Limb (tissue), 2 donors: ENCODE data around the gene STT3B.

Source experiments
- DNase-seq, 2 donors: peaks; one replicate each; pipeline ENCODE4 v3.0.0-alpha.2; 2016; ENCODE audit errors: extremely low spot score in 2 of 2

Gene STT3B

DNA sequence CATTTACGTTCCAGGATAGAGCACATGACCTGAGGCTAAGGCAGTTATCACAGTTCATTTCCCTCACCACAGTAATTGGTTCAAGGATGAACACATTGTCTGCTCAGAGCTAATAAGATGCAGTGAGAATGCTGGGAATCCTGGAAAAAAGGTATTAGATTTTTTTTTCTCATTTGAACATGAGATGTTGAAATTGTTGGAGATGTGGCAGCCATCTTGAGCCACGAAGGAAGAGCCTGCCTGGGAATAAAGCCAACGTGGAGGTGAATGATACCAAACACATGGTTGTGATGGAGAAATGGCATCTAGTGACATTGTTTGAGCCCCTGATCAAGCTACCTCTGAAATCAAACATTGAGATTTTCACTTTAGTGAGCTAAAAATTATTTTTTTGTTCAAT lies 16.0 kb upstream of the STT3B start:
- no peak for DNase-seq

DNA sequence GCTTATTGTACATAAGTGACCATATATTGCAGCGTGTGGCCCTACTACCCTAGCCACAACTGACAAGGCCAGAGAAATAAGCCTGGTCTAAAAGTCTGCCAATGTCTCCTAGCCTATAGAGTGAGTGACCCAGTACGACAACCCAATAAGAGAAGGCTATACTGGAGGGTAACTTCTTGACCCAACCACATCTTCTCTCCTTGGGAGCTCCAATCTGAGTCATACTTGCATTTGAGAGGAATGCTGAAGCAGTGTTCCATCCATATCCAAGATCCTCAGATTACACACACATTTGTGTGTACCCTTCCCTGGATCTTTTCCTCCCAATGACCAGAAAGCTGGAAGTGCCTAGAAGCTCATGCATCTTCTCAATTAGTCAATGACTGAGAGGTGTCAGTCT lies 11.3 kb upstream of the STT3B start:
- no peak for DNase-seq

DNA sequence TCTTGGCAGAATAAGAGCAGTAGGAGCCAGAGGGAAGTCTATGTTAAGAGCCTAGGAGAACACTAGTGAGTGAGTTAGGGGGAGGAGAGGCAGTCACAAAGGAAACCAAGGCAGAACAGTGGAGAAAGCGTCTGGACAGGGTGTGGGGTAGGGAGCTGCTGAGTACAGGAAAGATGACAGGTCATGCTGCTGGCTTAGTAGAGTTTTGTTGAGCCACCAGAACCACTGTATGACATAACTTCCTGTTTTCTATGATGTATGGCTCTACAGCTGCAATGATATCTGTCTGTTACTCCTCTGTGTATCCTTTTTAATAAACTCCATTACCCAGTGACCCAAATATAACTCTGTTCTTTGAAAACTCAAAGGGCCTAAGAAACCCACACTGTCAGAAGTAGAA lies 10.6 kb upstream of the STT3B start:
- DNase-seq = no peak

DNA sequence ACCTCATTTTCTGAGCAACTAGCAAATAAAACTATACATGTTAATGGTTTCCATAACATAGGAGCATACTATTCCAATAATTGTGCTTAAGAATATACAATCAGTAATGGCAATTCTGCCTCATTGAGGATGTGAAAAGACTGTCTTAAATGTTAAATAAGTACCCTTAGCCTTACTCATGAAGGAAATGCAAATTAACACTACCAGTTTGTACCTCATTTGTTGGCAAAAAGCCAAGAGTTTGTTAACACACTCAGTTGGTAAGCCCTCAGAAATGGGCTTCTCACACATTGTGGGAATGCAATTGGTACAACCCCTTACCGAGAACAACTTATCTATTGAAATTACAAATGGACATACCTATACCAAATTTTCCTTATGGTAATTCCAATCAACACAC lies 9.2 kb upstream of the STT3B start:
- no peak for DNase-seq

DNA sequence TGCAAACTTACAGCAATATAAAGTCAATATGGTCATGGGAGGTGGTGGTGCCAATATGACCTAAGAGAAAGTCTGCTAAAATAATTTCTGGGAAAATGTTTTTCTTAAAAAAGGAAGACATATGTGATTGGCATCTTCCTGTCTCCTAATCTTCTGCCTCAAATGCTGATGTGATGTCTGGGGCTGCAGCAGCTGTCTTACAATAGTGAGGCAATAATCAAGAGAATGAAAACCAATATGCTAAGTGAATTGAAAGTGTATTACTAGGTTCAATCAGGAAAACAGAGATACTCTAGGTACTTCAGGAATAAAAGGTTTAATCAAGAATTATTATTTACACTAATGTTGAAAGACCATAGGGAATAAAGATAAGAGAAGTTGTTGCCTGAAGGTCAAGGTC lies 7.2 kb upstream of the STT3B start:
- DNase-seq = no peak

DNA sequence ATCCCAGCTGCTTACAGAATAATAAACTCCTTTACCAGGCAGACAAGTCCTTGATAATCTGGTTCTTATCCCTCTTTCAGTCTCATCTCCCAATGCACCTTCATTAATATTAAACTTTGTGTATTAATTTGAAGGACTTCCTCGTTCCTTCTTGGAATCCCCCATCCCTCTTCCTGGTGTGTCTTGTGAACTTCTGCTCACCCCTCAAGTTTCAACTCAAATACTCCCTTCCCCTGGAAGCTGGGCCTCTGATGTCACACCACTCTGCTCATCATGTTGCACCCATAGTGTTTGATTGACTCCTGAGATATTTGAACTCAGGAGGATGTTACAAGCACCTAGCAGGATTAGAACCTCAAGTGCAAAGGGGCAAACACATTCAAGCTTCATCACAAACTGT lies 3.3 kb upstream of the STT3B start:
- DNase-seq = no peak

DNA sequence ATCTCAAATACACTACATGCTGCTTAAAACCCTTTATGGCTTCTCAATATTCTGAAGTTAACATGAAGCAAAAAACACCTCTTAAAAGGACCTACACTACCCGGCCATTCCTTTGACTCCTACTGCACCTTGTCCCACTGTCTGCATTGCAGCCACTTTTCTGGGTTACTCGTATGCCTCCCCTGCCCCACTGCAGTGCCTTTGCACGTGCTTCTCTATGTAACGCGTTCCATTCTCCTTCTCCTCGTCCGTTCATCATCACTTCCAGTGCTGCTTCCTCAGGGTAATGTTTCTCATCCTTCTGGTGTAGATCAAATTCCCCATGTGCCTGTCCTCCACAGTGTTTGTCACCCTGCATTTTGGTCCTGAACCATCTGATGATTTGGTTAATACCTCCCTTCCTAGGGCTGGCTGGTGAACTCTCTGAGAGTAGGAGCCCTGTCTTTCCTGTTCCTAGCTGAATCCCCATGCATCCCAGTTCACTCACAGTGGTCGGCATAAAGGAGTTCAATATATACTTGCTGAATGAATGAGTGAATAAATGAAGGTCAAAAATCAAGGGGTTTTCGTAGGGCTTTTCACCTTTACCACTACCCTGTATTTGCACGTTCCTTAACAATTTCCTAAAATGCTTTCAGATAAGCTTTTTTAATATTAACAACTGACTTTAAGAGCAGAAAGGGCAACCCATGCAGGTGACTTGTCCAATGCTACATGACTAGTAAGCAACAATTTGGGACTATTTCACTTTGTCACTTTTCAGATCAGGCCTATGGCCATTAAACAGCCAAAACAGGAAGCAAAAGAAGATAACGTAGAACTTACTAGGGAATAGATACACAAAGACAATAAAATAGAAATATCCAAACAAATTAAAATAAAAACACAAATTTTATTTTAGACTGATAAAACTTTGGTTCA lies 2.4 kb upstream of the STT3B start:
- no peak for DNase-seq

DNA sequence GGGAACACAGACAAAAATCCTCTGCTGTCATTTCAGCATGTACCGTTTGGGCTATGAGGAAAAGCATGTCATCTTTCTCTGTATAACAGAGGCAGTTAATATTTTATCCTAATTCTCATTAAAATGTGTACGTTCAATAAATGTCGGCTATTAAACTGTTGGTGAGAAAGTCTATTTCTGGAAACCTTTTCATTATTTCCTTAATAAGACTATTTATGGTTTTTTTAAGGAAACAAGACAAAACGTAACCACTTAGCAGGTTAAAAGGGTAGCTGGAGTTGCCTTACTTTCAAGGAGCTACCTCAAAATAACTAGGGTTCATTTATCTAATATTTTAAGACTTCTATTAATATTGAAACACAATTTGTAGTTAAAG lies 1.8 kb upstream of the STT3B start:
- DNase-seq = no peak

DNA sequence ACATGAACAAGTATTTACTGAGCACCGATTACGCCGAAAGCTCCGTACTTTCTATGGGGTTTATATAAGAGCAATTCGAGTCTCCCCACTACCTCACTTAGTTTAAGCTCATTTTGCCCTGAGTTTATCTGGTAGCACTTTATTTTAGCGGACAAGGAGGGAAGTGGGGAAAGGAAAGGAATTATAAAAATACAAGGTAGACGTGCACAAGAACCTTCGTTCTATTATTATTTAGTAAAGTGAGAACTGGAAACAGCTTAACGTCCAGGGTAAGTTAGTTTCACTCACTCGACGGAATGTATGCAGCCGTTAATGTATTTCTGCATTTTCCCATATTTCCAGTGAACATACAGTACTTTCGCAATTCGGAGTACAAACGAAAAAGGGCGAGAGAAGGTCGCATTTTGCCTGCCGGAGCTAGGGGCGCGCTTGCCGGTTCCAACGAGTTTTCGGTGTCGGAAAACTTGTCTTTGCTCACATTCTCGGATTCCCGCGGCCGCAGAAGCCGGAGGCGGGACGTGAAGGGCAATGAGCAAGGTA lies 1.2 kb upstream of the STT3B start:
- DNase-seq = no peak

DNA sequence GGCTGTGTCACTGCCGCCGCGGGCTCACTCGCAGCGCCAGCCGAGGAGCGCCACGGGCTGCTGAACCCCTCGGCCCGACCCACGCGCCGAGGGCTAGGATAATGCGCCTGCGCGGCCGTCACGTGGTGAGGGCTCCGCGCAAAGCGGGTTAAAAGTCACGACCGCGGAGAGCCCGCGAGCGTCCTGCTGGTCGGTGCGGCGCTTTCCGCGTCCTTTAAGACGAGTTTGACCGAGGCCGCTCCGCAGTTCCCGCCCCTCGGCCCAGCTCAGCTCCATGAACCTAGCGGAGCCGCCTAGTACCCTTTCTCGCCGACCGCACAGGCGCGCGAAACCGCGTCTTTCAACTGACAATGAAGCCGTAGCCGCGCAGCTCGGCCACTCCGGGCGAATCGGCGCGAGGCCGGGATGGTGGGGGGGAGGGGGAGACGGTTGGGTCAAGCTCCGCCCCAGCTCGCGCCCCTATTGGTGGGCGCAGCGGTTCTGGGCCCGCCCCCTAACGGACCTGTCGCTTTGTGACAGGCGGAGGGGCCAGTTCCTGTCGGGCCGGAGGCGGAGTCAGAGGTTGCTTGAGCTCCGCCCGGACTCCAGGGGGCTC lies 636 bp upstream of the STT3B start:
- peak; percentile 99 for DNase-seq

DNA sequence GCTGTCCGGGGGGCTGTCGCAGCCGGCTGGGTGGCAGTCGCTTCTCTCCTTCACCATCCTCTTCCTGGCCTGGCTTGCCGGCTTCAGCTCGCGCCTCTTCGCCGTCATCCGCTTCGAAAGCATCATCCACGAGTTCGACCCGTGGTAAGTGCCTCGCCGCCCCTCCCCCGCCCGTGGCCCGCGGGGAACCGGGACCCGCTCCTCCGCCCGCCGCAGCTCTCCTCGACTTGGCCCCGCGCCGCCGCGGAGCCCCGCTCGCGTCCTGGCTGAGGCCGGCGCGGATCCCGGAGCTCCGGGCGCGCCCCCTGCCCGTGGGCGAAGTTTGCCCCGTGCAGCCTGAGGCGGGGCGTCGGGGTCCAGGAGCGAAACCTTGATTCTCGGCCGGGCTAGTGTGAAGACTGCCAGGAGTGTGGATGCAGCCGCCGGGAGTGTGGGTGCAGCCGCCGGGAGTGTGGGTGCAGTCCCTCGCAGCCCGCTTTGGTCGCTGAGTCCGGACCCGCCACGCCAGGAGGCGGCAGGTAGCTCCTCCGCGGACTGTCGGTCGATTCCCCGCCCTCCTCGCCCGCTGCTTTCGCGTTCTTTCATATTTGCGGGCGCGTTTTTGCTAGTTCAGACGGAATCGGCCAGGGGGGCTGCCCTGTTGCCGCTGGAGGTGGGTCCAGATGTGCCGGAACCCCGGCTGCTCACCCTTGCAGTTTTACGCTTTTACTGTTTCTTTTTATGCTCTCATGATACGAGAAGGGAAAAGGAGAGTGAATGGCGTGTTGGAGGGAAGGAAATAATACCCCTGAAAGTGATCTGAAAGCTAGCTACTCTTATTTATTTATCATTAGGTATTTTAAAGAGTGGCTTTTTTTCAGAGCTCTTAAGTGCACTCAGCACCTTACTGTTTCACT lies 692 bp downstream of the STT3B start:
- peak in 1 of 2 donors; percentile 84 for DNase-seq

DNA sequence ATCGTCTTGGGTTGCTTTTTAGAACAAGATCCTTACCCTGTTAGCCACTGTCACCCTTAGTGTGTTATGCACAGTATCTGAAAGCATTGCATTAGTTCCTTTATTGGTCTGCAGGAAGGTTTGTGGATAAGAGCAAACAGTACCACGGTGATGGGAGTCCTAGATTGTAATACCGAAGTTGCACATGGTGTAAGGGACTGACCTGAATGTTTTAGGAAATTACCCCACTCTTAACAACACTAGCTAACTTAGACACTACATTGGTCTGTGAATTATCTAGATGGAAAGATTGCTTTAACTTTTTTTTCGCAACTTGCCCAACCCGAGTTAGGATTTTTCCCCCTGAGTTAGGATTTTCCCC lies 1.3 kb downstream of the STT3B start:
- no peak for DNase-seq

DNA sequence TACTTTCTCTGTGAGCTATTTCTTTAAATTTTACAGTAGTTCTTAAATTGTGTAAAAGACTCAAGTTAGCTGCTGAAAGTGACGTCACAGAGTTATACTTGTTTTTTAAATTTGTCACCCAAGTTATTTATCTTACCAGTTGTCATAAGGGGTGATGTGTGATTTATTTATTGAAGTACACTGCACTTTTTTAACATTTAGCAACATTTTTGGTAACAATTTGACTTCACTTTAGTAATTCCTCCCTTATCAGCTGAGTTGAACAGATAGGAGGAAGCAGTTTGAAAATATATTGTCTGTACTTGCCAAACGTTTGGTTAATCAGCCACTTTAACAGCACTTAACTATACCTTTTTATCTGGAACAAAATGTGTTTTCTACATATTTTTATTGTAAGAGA lies 3.8 kb downstream of the STT3B start:
- no peak for DNase-seq

DNA sequence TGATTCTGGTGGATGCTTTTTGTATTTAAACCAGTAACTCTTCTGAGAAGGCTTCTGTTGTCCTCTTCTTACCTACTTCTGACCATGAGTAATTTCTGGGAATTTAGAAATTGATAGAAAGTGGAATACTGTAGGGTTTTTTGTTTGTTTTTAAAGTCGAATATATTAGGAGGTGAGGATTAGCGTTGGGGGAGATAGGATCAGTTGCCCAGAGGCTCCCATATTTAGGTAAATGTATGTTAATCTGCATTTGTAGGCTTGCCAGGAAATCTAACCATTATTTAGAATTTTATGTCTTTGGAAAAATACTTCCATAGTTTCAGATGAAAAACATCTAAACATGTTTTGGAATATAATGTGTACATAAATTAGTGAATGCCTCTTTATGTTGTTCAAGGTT lies 6.1 kb downstream of the STT3B start:
- DNase-seq = no peak

DNA sequence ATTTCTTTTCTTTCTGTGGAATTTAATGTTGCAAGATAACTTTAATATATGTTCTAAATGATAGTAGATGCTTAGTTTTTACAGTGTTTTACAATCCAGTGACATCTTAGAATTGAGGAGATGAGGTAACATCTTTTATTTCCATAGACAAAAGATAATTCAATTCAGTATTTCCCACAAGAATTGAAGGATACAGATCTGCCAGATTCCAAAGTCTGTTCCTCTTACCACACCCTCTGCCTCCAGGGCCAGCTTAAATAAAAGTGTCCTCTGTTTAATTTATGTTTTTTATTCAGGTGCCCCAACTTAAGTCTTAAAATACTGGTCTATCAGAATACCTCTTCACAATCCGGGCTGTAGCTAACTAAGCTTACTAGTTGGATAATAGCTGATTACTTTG lies 6.5 kb downstream of the STT3B start:
- DNase-seq = no peak

DNA sequence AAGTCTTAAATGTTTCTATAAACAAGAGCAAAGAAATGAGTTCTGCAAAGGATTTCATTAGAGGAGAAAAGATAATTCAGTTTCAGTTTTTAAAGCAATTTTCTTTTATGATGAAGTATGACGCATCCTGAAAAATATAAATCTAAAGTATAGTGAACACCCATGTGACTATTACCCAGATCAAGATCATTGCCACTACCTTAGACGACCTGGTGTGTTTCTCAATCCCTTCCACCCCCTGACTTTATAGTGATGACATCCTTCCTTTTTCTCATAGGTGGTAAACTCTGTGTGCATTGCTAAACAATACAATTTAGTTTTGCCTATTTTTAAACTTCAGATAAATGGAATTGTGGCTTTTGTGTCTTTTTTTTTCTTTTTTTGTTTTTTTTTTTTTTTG lies 8.4 kb downstream of the STT3B start:
- DNase-seq = no peak

DNA sequence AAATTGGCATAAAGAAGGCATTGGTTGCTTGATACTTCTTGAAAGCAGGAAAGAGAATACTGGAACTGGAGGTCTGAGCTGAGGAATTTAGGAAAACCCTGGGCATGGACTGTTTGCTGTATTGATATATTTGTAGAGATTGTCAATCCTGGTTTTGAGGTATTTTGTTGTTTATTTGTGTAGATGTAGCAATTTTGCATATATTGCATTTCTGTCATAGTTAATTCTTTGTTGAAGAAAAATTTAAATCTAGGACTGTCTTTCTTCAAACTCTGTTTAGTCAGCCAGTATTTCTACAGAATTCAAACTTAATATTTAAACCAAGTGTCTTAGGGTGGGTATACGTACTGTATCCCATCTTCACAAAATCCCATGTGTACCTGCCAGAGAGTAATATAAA lies 9.5 kb downstream of the STT3B start:
- no peak for DNase-seq

DNA sequence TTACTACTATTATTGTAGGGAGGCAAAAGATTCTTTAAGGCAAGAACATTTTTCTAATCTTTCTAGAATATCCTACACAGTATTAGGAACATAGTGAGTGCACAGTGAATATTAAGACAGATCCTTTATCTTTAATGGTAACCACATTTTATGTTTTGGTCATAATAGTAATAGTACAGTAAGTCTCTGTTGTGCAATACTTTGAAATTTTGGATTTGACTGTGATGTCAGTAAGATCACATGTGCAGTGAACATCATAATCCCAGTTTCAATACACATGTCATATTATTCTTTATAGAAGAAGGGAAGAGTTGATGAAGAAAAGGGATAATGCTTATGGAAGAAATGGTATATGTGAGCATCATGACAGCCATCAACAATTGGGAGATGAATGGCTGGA lies 10.7 kb downstream of the STT3B start:
- no peak for DNase-seq

DNA sequence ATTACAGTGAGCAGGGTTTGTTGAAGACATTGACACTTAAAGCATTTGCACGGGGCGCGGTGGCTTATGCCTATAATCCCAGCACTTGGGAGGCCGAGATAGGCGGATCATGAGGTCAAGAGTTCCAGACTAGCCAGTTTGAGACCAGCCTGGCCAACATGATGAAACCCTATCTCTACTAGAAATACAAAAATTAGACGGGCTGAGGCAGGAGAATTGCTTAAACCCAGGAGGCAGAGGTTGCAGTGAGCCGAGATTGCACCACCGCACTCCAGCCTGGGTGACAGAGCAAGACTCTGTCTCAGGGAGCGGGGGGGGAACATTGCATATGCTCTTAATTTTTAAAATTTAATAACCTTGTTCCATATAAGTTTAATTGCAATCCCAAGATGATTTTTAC lies 11.9 kb downstream of the STT3B start:
- DNase-seq = no peak

DNA sequence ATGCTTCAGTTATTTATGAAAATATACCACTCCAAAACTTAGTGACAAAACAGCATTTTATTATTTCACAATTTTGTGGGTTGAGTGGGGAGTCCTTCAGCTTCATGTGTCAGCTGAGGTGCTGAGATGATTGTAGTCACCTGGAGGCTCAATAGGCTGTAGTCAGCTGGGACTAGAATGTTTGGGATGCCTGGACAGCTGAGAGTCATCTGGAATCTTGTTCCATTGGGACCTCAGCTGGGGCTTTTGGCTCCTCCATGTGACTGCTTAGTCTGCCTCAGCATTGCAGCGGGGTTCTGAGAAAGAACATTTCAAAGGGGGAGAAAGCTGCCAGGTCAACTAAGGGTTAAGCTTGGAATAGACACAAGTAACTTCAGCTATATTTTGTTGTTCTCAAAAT lies 13.4 kb downstream of the STT3B start:
- DNase-seq = no peak

DNA sequence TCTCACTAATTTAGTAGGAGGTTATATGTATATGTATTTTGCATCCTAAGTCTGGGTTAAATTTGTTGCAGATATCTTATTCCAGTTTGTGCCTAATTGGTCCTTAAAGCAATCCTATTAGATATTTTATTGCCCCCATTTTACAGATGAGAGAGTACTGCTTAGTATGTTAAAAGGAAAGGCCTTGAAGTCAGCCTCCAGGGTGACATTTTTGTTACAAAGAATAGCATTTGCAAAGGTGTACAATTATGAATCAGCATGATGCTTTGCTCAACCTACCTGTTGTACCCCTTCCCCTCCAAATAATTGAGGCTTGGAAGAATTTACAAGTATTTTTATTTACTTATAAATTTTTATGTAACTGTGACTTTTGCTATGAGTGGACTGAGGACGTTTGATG lies 14.0 kb downstream of the STT3B start:
- no peak for DNase-seq
